GM18526 (cell line): ENCODE data around the gene MLN.
A peak's percentile ranks its signal among the peaks of the same experiment; 100 is the strongest.

ENCODE experiments used
- POLR2A ChIP-seq: IDR thresholded peaks from 3 replicates; pipeline ENCODE4 v1.6.1; 2011; ENCODE audit not compliant: insufficient read length; ENCODE audit errors: extremely low read depth

Gene MLN

GRCh38 chr6:33787954-33788693 lies 15.7 kb downstream of the MLN start:
- peak; percentile 42 for TF ChIP-seq POLR2A

- TF ChIP-seq POLR2A = no peak
Measured at GRCh38 chr6:33787346-33787953, 16.4 kb downstream of the MLN start.

- no peak for TF ChIP-seq POLR2A
Measured at GRCh38 chr6:33786736-33787135, 17.1 kb downstream of the MLN start.

- no peak for TF ChIP-seq POLR2A
Measured at GRCh38 chr6:33785778-33786177, 18.0 kb downstream of the MLN start.

GRCh38 chr6:33784787-33785186 lies 19.0 kb downstream of the MLN start:
- TF ChIP-seq POLR2A = no peak

- no peak for TF ChIP-seq POLR2A
Measured at GRCh38 chr6:33783781-33784520, 19.9 kb downstream of the MLN start.

- TF ChIP-seq POLR2A = no peak
Measured at GRCh38 chr6:33782561-33782960, 21.2 kb downstream of the MLN start.

- TF ChIP-seq POLR2A = no peak
Measured at GRCh38 chr6:33781131-33781975, 22.4 kb downstream of the MLN start.

GRCh38 chr6:33779895-33780294 lies 23.9 kb downstream of the MLN start:
- no peak for TF ChIP-seq POLR2A

- TF ChIP-seq POLR2A = no peak
Measured at GRCh38 chr6:33779290-33779689, 24.5 kb downstream of the MLN start.

GRCh38 chr6:33778444-33779121 lies 25.2 kb downstream of the MLN start:
- TF ChIP-seq POLR2A = no peak

- no peak for TF ChIP-seq POLR2A
Measured at GRCh38 chr6:33777398-33778388, 26.1 kb downstream of the MLN start.

GRCh38 chr6:33776764-33777163 lies 27.0 kb downstream of the MLN start:
- no peak for TF ChIP-seq POLR2A

GRCh38 chr6:33776186-33776585 lies 27.6 kb downstream of the MLN start:
- no peak for TF ChIP-seq POLR2A
